ENCODE data around the gene LENG8. TPM values are rescaled to one million over a fixed set of nuclear protein-coding genes. Genes with fewer than 3 reads are reported as not detected.

The LENG8 gene
- total and polyA plus RNA-seq, 2 of the 8 experiments (the other 6 are each of a cell fraction or from before 2014, with no cell fraction given): 62.2 to 108 TPM

GRCh38 chr19:54462655-54463530 lies 13.9 kb downstream of the LENG8 start:
- Histone ChIP-seq H3K4me2 (ENCODE audit: insufficient read depth in 1 of 2, low read depth in 2 of 2, low read length in 2 of 2) (peak overlapping the region; percentile 35 to 95), H4K20me1 (replicated peaks in 1 of 2; ENCODE audit: control insufficient read depth in 1 of 2, insufficient read depth in 2 of 2, low read length in 2 of 2) (peaks cover 4 to 26% of the 10 kb centered on the region in 2 experiments), H3K9me3 (ENCODE audit: insufficient read depth in 2 of 2, low read depth in 1 of 2, low read length in 1 of 2) (no peaks in the 10 kb centered on the region), H3K14ac (ENCODE audit: insufficient read length) (no peak overlapping the region), H3K23ac (ENCODE audit: insufficient read length) (no peak overlapping the region), H2BK120ac (replicated peaks; ENCODE audit: low read depth, low read length) (no peak overlapping the region), H2AK5ac (ENCODE audit: low read depth, low read length) (no peak overlapping the region), H2AFZ (ENCODE audit: low read length) (no peak overlapping the region), H2BK12ac (ENCODE audit: low read depth, low read length) (0 out of 2 replicates have a peak overlapping the region, but pooled peaks have one; percentile 27), H3K4ac (replicated peaks; ENCODE audit: insufficient read length, low read depth, low read length) (peak overlapping the region; percentile 97), H2BK15ac (ENCODE audit: low read length) (no peak overlapping the region; the same call in 1 of the 2 replicates), H4K91ac (replicated peaks; ENCODE audit: insufficient read length, low read length) (peak overlapping the region; percentile 81), H3K27ac (ENCODE audit: low read depth, low read length) (peak overlapping the region; percentile 75), H4K8ac (ENCODE audit: extremely low read depth, insufficient read depth, low read length) (peak overlapping the region; percentile 91), H2BK5ac (ENCODE audit: low read depth, low read length) (peak overlapping the region; percentile 86), H3K56ac (replicated peaks; ENCODE audit: insufficient read length, low read depth, low read length) (peak overlapping the region; percentile 82), H3K79me1 (ENCODE audit: low read depth, low read length) (peaks cover 15% of the 10 kb centered on the region), H3K79me2 (ENCODE audit: control insufficient read depth in 1 of 2, insufficient read depth in 2 of 2, low read length in 2 of 2) (peaks cover 0 to 4% of the 10 kb centered on the region in 2 experiments; a peak in 1 of 4 replicates), H3K4me1 (replicated peaks in 1 of 4; ENCODE audit: control insufficient read depth in 3 of 4, insufficient read depth in 4 of 4, low read length in 3 of 4) (peaks cover 0 to 8% (median 5%) of the 10 kb centered on the region in 4 experiments; a peak in 5 of 7 replicates), H3K23me2 (ENCODE audit: low read depth, low read length) (peaks cover 8% of the 10 kb centered on the region; the same call in 1 of the 2 replicates), H3K9ac (replicated peaks in 1 of 4; ENCODE audit: extremely low read depth in 1 of 4, low read depth in 3 of 4, low read length in 3 of 4) (peak overlapping the region; percentile 25 to 77 (median 74); a peak in 5 of 7 replicates), H3K36me3 (ENCODE audit: control insufficient read depth in 2 of 4, insufficient read depth in 4 of 4, low read length in 3 of 4) (peaks cover 14 to 37% (median 20%) of the 10 kb centered on the region in 4 experiments; a peak in 7 of 8 replicates), H3K27me3 (replicated peaks in 1 of 4; ENCODE audit: control insufficient read depth in 3 of 4, extremely low read depth in 1 of 4, insufficient read depth in 3 of 4, low read length in 3 of 4) (peaks cover 0 to 11% (median 5%) of the 10 kb centered on the region in 4 experiments; a peak in 5 of 7 replicates), H3K4me3 (ENCODE audit: extremely low read depth in 1 of 4, insufficient read depth in 2 of 4, low read depth in 3 of 4, low read length in 4 of 4) (peak overlapping the region; percentile 68 to 87 (median 80)), H2BK20ac (ENCODE audit: low read length) (no peak overlapping the region), H3K18ac (ENCODE audit: extremely low read depth, low read length) (peak overlapping the region; percentile 95), H4K5ac (ENCODE audit: insufficient read length, low read depth, low read length) (peak overlapping the region; percentile 83)
- DNase-seq (ENCODE audit: low read depth in 1 of 2, low spot score in 2 of 2) (peak in 1 of 2 experiments; percentile 83), FAIRE-seq (no peak)
- POLR2A ChIA-PET (ENCODE audit: partially characterized antibody): interaction anchor here (0.6 to 6.7 kb wide), 22 partner anchors 11 to 1084 kb away, joined by 3 to 129 read pairs (median 4); partner anchors contain the start of genes CDC42EP5, LENG8 and RPS9
- 5% methylated on average over 67 of the region's 91 CpGs; no CpG with 5 or more reads in 1 of the 2 experiments for WGBS, 2 experiments (ENCODE audit: extremely low coverage in 1 of 2, insufficient coverage in 1 of 2, insufficient read length in 1 of 2, insufficient replicate concordance in 2 of 2, low coverage in 1 of 2, low lambda C conversion rate in 2 of 2, missing lambda C conversion rate in 1 of 2)
- CTCF ChIA-PET (ENCODE audit: partially characterized antibody): interaction anchor here (0.6 to 2.0 kb wide), 8 partner anchors 10 to 877 kb away, joined by 3 to 13 read pairs (median 4); partner anchors contain the start of genes CDC42EP5, KMT5C and TTYH1
- TF ChIP-seq TAF1 (IDR thresholded peaks at IDR 0.05; ENCODE audit: low read depth, low read length) (peak; percentile 60), JUND (IDR thresholded peaks at IDR 0.05; ENCODE audit: low read length) (no peak), PHF8 (conservative IDR thresholded peaks at IDR 0.05; ENCODE audit: low read depth, low read length) (peak; percentile 47), E2F6 (IDR thresholded peaks at IDR 0.05) (peak; percentile 77), GABPA (IDR thresholded peaks at IDR 0.05; ENCODE audit: borderline replicate concordance, insufficient read depth, low read length) (0 out of 2 replicates have a peak, but pooled peaks have one; percentile 47), MAFK (IDR thresholded peaks at IDR 0.05; ENCODE audit: low read depth, low read length) (no peak), HDAC6 (IDR thresholded peaks at IDR 0.05; ENCODE audit: low read depth, low read length) (no peak)

Data from H1 (cell line).